ENCODE measurements around the gene LGALS14.

- TF ChIP-seq POLR2A (IDR thresholded peaks at IDR 0.05; ENCODE audit: extremely low read depth, insufficient read length) (no peak), CTCF (IDR thresholded peaks at IDR 0.05; ENCODE audit: low read depth, low read length) (no peak), MYC (IDR thresholded peaks at IDR 0.05; ENCODE audit: low read depth, low read length) (no peak), MAX (IDR thresholded peaks at IDR 0.05; ENCODE audit: low read depth, low read length) (no peak)
Measured at GRCh38 chr19:39735688-39736087, 31.4 kb downstream of the LGALS14 start.

Measured in NB4 (cell line).